GM23338 (cell line): ENCODE results near the gene PCMT1. TPM values are rescaled to one million over a fixed set of nuclear protein-coding genes. Genes with fewer than 3 reads are reported as not detected.

ENCODE experiments used
- ATAC-seq: fragments of 200-7000 bp; cut with Tn5 transposase; 3 replicates; pipeline ENCODE4 v1.9.1; 2020
- DNase-seq: peaks from one replicate; pipeline ENCODE4 v3.0.0-alpha.2; 2015; ENCODE audit warnings: low spot score
- H2AFZ ChIP-seq: fragments of 200-600 bp; sonication (generic); 2 replicates; pipeline ENCODE4 v1.8.0; 2016; ENCODE audit warnings: antibody characterized with exemption, mild to moderate bottlenecking, moderate library complexity
- H3F3A ChIP-seq: fragments of 200-600 bp; sonication (generic); replicated peaks from 2 replicates; pipeline ENCODE4 v1.8.0; 2017; ENCODE audit warnings: antibody characterized with exemption, mixed run types, low read depth
- H3K27ac ChIP-seq: fragments of 200-600 bp; sonication (generic); 2 replicates; pipeline ENCODE4 v1.6.1; 2016; ENCODE audit warnings: low read depth
- H3K27me3 ChIP-seq: fragments of 200-600 bp; sonication (generic); 2 replicates; pipeline ENCODE4 v1.8.0; 2016; ENCODE audit warnings: mild to moderate bottlenecking, mixed run types, moderate library complexity; ENCODE audit not compliant: insufficient read depth
- H3K36me3 ChIP-seq: fragments of 200-600 bp; sonication (generic); 2 replicates; pipeline ENCODE4 v1.8.0; 2016; ENCODE audit warnings: mild to moderate bottlenecking; ENCODE audit not compliant: insufficient read depth
- H3K4me1 ChIP-seq: fragments of 200-600 bp; sonication (generic); 2 replicates; pipeline ENCODE4 v1.8.0; 2016; ENCODE audit warnings: mild to moderate bottlenecking, moderate library complexity; ENCODE audit not compliant: insufficient read depth
- H3K4me2 ChIP-seq: fragments of 200-600 bp; sonication (generic); 2 replicates; pipeline ENCODE4 v1.7.1; 2017; ENCODE audit warnings: mixed run types
- H3K4me3 ChIP-seq: fragments of 200-600 bp; sonication (generic); 2 replicates; pipeline ENCODE4 v1.6.1; 2016; ENCODE audit warnings: mixed run types
- H3K79me2 ChIP-seq: fragments of 200-600 bp; sonication (generic); replicated peaks from 2 replicates; pipeline ENCODE4 v1.8.0; 2017; ENCODE audit warnings: mild to moderate bottlenecking; ENCODE audit not compliant: insufficient read depth
- H3K9me2 ChIP-seq: fragments of 200-600 bp; sonication (generic); 2 replicates; pipeline ENCODE4 v1.8.0; 2017; ENCODE audit not compliant: insufficient read depth
- H4K20me1 ChIP-seq: fragments of 200-600 bp; sonication (generic); replicated peaks from 2 replicates; pipeline ENCODE4 v1.8.0; 2017; ENCODE audit warnings: mild to moderate bottlenecking; ENCODE audit not compliant: insufficient read depth
- H3K27ac Mint-ChIP-seq: 2 replicates; pipeline ENCODE4 v1.8.0; 2020; ENCODE audit warnings: inconsistent platforms, mild to moderate bottlenecking, moderate library complexity, mixed read lengths
- H3K27me3 Mint-ChIP-seq: 3 replicates; pipeline ENCODE4 v1.8.0; 2022; ENCODE audit warnings: low read depth, mild to moderate bottlenecking, moderate library complexity, mixed read lengths, inconsistent platforms; ENCODE audit not compliant: insufficient read depth, poor library complexity
- H3K36me3 Mint-ChIP-seq: 3 replicates; pipeline ENCODE4 v1.8.0; 2021; ENCODE audit warnings: low read depth, mild to moderate bottlenecking, inconsistent platforms, moderate library complexity, mixed read lengths
- H3K4me1 Mint-ChIP-seq: 3 replicates; pipeline ENCODE4 v1.8.0; 2020; ENCODE audit warnings: mild to moderate bottlenecking, inconsistent platforms, mixed read lengths
- H3K4me3 Mint-ChIP-seq: 3 replicates; pipeline ENCODE4 v1.8.0; 2021; ENCODE audit warnings: moderate library complexity, mild to moderate bottlenecking, inconsistent platforms, mixed read lengths
- H3K9me3 Mint-ChIP-seq: 3 replicates; pipeline ENCODE4 v1.8.0; 2020; ENCODE audit warnings: moderate library complexity, mild to moderate bottlenecking, inconsistent platforms, mixed read lengths
- CREB1 ChIP-seq: fragments of 250-450 bp; sonication (Bioruptor Pico); IDR thresholded peaks from 2 replicates; pipeline ENCODE4 v1.5.0; 2020; ENCODE audit warnings: low read depth, mild to moderate bottlenecking, moderate library complexity
- EZH2 ChIP-seq: fragments of 200-600 bp; sonication (generic); IDR thresholded peaks from one replicate; pipeline ENCODE4 v1.8.0; 2017; ENCODE audit warnings: antibody characterized with exemption, mild to moderate bottlenecking, low read depth; ENCODE audit not compliant: unreplicated experiment
- EZH2phosphoT487 ChIP-seq: fragments of 200-600 bp; sonication (generic); IDR thresholded peaks from one replicate; pipeline ENCODE4 v1.8.1; 2018; ENCODE audit warnings: antibody characterized with exemption; ENCODE audit not compliant: unreplicated experiment
- STAT1 ChIP-seq: IDR thresholded peaks from one replicate; pipeline ENCODE4 v1.6.1; 2016; ENCODE audit warnings: antibody characterized with exemption; ENCODE audit not compliant: unreplicated experiment
- polyA plus RNA-seq: library from polyadenylated mRNA; unstranded; fragments of >200 nt; fragmentation: Nextera tagmentation; extraction: Ambion mirVana; gene quantifications from 2 replicates; pipeline ENCODE4 v1.2.1, GENCODE V29; 2016
- total RNA-seq: library from RNA; depleted of rRNA; stranded (reverse); fragments of >200 nt; shearing (Covaris generic); gene quantifications from 2 replicates; pipeline ENCODE4 v1.2.3, GENCODE V29; 2014
- TF ChIP-seq, protein P1 (sequence below): IDR thresholded peaks from one replicate; pipeline ENCODE4 v1.6.1; 2018; ENCODE audit warnings: antibody characterized with exemption; ENCODE audit not compliant: unreplicated experiment
- TF ChIP-seq, protein P2 (sequence below): IDR thresholded peaks from 2 replicates; pipeline ENCODE4 v1.6.1; 2016; ENCODE audit warnings: antibody characterized with exemption

The PCMT1 gene
- total and polyA plus RNA-seq, 2 experiments from 2014 or later = 87.6 to 168 TPM

DNA sequence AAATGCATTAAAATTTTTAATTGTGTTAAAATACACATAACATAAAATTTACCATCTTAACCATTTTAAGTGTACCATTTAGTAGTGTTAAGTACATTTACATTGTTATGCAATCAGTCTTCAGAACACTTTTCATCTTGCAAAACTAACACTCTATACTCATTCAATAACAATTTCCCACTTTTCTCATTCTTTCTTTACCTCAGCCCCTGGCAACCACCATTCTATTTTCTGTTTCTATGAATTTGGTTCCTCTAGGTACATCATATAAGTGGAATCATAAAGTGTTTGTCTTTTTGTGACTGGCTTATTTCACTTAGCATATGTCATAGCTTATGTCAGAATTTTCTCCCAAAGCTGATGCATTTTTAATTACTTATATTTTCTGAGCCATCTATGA lies 32.2 kb downstream of the PCMT1 start:
- Mint-ChIP-seq H3K27me3 (peaks cover 1% of the 10 kb centered on the region), H3K27ac (no peak overlapping the region), H3K9me3 (no peaks in the 10 kb centered on the region), H3K36me3 (peaks cover 25% of the 10 kb centered on the region), H3K4me1 (no peaks in the 10 kb centered on the region), H3K4me3 (no peak overlapping the region)
- Histone ChIP-seq H3K27me3 (no peaks in the 10 kb centered on the region), H3K27ac (no peak overlapping the region), H3K36me3 (peaks cover 12% of the 10 kb centered on the region; the same call in 1 of the 2 replicates), H3K9me2 (no peaks in the 10 kb centered on the region), H2AFZ (no peak overlapping the region), H3F3A (no peaks in the 10 kb centered on the region), H3K4me1 (no peaks in the 10 kb centered on the region), H3K4me3 (no peak overlapping the region), H4K20me1 (peaks cover 7% of the 10 kb centered on the region; the same call in 1 of the 2 replicates), H3K4me2 (no peak overlapping the region), H3K79me2 (no peaks in the 10 kb centered on the region)
- ATAC-seq (no peak), DNase-seq (no peak)
- no peak for TF ChIP-seq EZH2phosphoT487

DNA sequence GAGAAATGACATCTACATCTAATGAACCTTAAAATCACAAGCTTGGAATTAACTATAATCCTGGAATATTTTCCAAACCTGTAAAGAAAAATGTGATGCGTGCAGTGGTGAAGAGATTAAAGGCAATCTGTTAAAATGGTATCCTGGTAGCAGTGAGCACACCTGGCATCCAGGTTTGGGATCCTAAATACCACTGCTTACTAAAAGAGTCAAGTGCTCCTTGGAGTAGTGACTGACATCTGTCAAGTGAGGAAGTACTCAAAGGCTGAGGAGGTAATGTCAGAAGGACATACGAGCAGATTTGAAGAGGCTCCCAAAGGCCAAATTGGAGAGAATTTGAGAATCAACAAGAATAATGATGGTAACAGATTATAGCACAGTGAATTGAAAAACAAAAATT lies 32.8 kb downstream of the PCMT1 start:
- no peak overlapping the region for H3K27ac Mint-ChIP-seq
- TF ChIP-seq EZH2phosphoT487 (no peak), STAT1 (no peak), EZH2 (no peak), CREB1 (CRISPR knock-in tag) (no peak)
- TF ChIP-seq, protein P1, sequence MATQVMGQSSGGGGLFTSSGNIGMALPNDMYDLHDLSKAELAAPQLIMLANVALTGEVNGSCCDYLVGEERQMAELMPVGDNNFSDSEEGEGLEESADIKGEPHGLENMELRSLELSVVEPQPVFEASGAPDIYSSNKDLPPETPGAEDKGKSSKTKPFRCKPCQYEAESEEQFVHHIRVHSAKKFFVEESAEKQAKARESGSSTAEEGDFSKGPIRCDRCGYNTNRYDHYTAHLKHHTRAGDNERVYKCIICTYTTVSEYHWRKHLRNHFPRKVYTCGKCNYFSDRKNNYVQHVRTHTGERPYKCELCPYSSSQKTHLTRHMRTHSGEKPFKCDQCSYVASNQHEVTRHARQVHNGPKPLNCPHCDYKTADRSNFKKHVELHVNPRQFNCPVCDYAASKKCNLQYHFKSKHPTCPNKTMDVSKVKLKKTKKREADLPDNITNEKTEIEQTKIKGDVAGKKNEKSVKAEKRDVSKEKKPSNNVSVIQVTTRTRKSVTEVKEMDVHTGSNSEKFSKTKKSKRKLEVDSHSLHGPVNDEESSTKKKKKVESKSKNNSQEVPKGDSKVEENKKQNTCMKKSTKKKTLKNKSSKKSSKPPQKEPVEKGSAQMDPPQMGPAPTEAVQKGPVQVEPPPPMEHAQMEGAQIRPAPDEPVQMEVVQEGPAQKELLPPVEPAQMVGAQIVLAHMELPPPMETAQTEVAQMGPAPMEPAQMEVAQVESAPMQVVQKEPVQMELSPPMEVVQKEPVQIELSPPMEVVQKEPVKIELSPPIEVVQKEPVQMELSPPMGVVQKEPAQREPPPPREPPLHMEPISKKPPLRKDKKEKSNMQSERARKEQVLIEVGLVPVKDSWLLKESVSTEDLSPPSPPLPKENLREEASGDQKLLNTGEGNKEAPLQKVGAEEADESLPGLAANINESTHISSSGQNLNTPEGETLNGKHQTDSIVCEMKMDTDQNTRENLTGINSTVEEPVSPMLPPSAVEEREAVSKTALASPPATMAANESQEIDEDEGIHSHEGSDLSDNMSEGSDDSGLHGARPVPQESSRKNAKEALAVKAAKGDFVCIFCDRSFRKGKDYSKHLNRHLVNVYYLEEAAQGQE = no peak

DNA sequence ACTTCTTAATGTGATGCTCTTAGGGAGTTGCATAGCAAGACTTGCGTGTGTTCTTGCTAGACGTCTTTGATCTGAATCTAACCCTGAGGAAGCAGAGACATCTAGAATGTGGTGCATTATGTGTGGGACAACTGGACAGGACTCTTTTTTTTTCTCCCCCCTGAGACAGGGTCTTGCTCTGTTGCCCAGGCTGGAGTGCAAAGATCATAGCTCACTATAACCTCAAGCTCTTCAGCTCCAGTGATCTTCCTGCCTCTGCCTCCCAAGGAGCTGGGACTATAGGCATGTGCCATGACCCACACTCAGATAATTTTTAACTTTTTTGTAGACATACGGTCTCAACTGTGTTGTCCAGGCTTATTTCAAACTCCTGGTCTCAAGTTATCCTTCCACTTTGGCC lies 34.0 kb downstream of the PCMT1 start:
- DNase-seq (no peak), ATAC-seq (no peak)
- Histone ChIP-seq H3K36me3 (peaks cover 12% of the 10 kb centered on the region; the same call in 1 of the 2 replicates), H3K27ac (no peak overlapping the region), H3K4me3 (no peak overlapping the region), H4K20me1 (peaks cover 7% of the 10 kb centered on the region; the same call in 1 of the 2 replicates), H3K4me1 (no peaks in the 10 kb centered on the region), H3K79me2 (0 out of 2 replicates have a peak, but pooled peaks cover 3% of the 10 kb centered on the region), H3F3A (no peaks in the 10 kb centered on the region), H3K9me2 (no peaks in the 10 kb centered on the region), H3K4me2 (no peak overlapping the region), H3K27me3 (no peaks in the 10 kb centered on the region), H2AFZ (no peak overlapping the region)
- H3K4me3 Mint-ChIP-seq = no peak overlapping the region
- no peak overlapping the region for H3K27ac Mint-ChIP-seq
- H3K4me1 Mint-ChIP-seq = no peaks in the 10 kb centered on the region
- peaks cover 12% of the 10 kb centered on the region for H3K9me3 Mint-ChIP-seq
- peaks cover 37% of the 10 kb centered on the region for H3K36me3 Mint-ChIP-seq
- H3K27me3 Mint-ChIP-seq = peaks cover 1% of the 10 kb centered on the region
- no peak for TF ChIP-seq STAT1
- TF ChIP-seq, protein P2, sequence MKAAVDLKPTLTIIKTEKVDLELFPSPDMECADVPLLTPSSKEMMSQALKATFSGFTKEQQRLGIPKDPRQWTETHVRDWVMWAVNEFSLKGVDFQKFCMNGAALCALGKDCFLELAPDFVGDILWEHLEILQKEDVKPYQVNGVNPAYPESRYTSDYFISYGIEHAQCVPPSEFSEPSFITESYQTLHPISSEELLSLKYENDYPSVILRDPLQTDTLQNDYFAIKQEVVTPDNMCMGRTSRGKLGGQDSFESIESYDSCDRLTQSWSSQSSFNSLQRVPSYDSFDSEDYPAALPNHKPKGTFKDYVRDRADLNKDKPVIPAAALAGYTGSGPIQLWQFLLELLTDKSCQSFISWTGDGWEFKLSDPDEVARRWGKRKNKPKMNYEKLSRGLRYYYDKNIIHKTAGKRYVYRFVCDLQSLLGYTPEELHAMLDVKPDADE = no peak

More for the DNA sequence above, 32.8 kb downstream of the PCMT1 start:
- no peaks in the 10 kb centered on the region for H3K9me2 ChIP-seq
- ATAC-seq (no peak), DNase-seq (no peak)
- H3K36me3 Mint-ChIP-seq = peaks cover 29% of the 10 kb centered on the region
- H3K27me3 Mint-ChIP-seq = peaks cover 1% of the 10 kb centered on the region
- H3K4me2 ChIP-seq = no peak overlapping the region
- no peaks in the 10 kb centered on the region for H3K79me2 ChIP-seq
- H3F3A ChIP-seq = no peaks in the 10 kb centered on the region
- H3K4me3 Mint-ChIP-seq = no peak overlapping the region
- no peak overlapping the region for H2AFZ ChIP-seq
- H3K4me1 ChIP-seq = no peaks in the 10 kb centered on the region
- peaks cover 4% of the 10 kb centered on the region for H3K9me3 Mint-ChIP-seq
- no peaks in the 10 kb centered on the region for H3K27me3 ChIP-seq
- no peak overlapping the region for H3K27ac ChIP-seq
- H4K20me1 ChIP-seq = peaks cover 7% of the 10 kb centered on the region; the same call in 1 of the 2 replicates
- no peaks in the 10 kb centered on the region for H3K4me1 Mint-ChIP-seq
- H3K36me3 ChIP-seq = peaks cover 12% of the 10 kb centered on the region; the same call in 1 of the 2 replicates
- no peak overlapping the region for H3K4me3 ChIP-seq
